HG03571 (cell line): Measurements from ENCODE around the gene RANBP17.

Experiments
- ATAC-seq: cut with Tn5 transposase; IDR thresholded peaks from one replicate; pipeline ENCODE4 v1.9.1; 2021; ENCODE audit not compliant: unreplicated experiment

The RANBP17 gene

DNA sequence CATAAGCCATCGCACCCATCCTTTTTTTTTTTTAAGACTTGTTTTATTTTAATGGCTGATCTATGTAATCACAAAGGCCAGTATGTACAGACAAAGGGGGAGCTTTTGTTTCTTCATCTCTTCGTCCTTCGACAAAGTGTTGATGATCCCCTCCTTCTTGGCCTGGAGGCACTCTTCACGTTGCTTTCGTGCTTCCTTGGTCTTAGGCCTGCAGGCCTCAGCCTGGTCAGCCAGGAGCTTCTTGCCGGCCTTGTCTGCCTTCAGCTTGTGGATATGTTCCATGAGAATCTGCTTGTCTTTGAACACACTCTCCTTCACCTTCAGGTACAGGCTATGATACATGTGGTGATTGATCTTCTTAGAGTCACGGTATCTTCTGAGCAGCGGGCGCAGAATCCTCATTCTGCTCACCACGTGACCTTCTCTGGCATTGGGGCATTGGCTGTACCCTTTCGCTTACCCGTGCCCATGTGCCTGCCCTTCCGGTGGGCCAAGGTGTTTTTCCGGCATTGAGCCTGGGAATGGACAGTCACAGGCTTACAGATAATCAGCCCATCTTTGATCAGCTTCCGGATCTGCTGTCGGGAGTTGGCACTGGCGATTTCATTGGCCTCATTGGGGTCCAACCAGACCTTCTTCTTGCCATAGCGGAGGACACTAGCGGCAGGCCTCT is 483.3 kb downstream of the RANBP17 start:
- no peak for ATAC-seq
